ENCODE results near the gene KLHL17. TPM values are rescaled to one million over a fixed set of nuclear protein-coding genes. Genes with fewer than 3 reads are reported as not detected.

The KLHL17 gene
- total RNA-seq, 1 experiment from 2014 or later: 25.4 TPM

GRCh38 chr1:934991-935750 is 25.2 kb upstream of the KLHL17 start:
- DNase-seq (ENCODE audit: low spot score): no peak
- in situ Hi-C loops (cut with HindIII; ENCODE audit: low sequenced_read_pairs): no loop called here

- DNase-seq (ENCODE audit: low spot score): peak; percentile 65
- in situ Hi-C loops (cut with HindIII; ENCODE audit: low sequenced_read_pairs): no loop called here
Observed at GRCh38 chr1:935751-936231, 24.6 kb upstream of the KLHL17 start.

- no peak for DNase-seq (ENCODE audit: low spot score)
- in situ Hi-C loops (cut with HindIII; ENCODE audit: low sequenced_read_pairs): no loop called here
Observed at GRCh38 chr1:936348-937264, 23.8 kb upstream of the KLHL17 start.

- DNase-seq (ENCODE audit: low spot score): no peak
- in situ Hi-C loops (cut with HindIII; ENCODE audit: low sequenced_read_pairs): no loop called here
Observed at GRCh38 chr1:937521-937920, 22.9 kb upstream of the KLHL17 start.

- in situ Hi-C loops (cut with HindIII; ENCODE audit: low sequenced_read_pairs): no loop called here
- DNase-seq (ENCODE audit: low spot score): peak; percentile 57
Observed at GRCh38 chr1:938088-938683, 22.2 kb upstream of the KLHL17 start.

GRCh38 chr1:938711-939489 is 21.5 kb upstream of the KLHL17 start:
- in situ Hi-C loops (cut with HindIII; ENCODE audit: low sequenced_read_pairs): no loop called here
- DNase-seq (ENCODE audit: low spot score): no peak

GRCh38 chr1:939511-940106 is 20.8 kb upstream of the KLHL17 start:
- in situ Hi-C loops (cut with HindIII; ENCODE audit: low sequenced_read_pairs): no loop called here
- DNase-seq (ENCODE audit: low spot score): no peak

- in situ Hi-C loops (cut with HindIII; ENCODE audit: low sequenced_read_pairs): no loop called here
- no peak for DNase-seq (ENCODE audit: low spot score)
Observed at GRCh38 chr1:940107-941014, 20.0 kb upstream of the KLHL17 start.

GRCh38 chr1:941015-941587 is 19.3 kb upstream of the KLHL17 start:
- in situ Hi-C loops (cut with HindIII; ENCODE audit: low sequenced_read_pairs): no loop called here
- DNase-seq (ENCODE audit: low spot score): no peak

GRCh38 chr1:941588-942383 is 18.6 kb upstream of the KLHL17 start:
- no peak for DNase-seq (ENCODE audit: low spot score)
- in situ Hi-C loops (cut with HindIII; ENCODE audit: low sequenced_read_pairs): no loop called here

- DNase-seq (ENCODE audit: low spot score): no peak
- in situ Hi-C loops (cut with HindIII; ENCODE audit: low sequenced_read_pairs): no loop called here
Observed at GRCh38 chr1:942411-942821, 18.0 kb upstream of the KLHL17 start.

GRCh38 chr1:942864-943533 is 17.4 kb upstream of the KLHL17 start:
- in situ Hi-C loops (cut with HindIII; ENCODE audit: low sequenced_read_pairs): no loop called here
- no peak for DNase-seq (ENCODE audit: low spot score)

- DNase-seq (ENCODE audit: low spot score): no peak
Observed at GRCh38 chr1:943545-944340, 16.6 kb upstream of the KLHL17 start.

GRCh38 chr1:944341-945325 is 15.8 kb upstream of the KLHL17 start:
- in situ Hi-C loops (cut with HindIII; ENCODE audit: low sequenced_read_pairs): no loop called here
- no peak for DNase-seq (ENCODE audit: low spot score)

More at GRCh38 chr1:943545-944340, 16.6 kb upstream of the KLHL17 start:
- in situ Hi-C loops (cut with HindIII; ENCODE audit: low sequenced_read_pairs): no loop called here

Measured in G401 (cell line).